Measurements from ENCODE around the gene IGFBP6.

The IGFBP6 gene

DNA sequence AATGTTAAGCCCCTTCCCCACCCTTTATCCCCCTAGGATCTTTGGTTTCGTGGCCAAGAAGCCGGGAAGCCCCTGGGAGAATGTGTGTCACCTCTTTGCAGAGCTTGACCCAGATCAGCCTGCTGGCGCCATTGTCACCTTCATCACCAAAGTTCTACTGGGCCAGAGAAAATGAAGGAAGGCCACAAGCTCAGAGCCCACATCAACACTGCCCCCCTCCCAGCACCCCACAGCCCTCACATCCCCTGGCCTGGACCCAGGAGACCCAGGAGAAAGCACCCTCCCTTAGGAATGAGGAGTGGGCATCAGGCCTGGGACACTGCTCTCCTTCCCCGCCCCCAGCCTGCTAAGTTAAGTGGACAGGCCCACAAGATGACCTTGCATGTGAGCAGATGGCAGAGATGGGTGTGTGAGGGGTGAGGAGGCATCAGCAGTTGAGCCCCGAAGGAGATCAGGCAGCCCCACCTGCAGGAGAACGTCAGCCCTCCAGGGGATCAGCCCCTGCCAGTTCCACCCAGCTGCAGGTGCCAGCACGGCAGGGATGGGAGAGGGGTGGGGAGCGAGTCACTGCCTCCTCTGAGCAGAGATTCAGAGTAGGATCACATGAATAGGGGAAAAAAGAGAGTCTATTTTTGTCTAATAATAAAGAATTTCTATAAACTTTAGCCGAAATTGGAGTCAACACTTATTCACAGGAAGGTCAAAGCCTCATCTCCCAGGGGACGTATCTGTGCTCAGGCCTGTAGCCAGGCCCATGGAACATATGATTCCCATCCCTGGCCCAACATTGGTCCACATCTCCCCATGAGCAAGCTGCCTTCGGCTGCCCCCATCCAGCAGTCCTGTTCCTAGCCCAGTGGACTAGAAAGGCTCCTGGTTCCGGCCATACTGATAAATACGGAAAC is 33.5 kb upstream of the IGFBP6 start:
- no peak overlapping the region for H3K4me3 ChIP-seq (replicated peaks; ENCODE audit: low read depth, low read length)
- peak; percentile 61 for DNase-seq (ENCODE audit: low read depth)
- TF ChIP-seq, protein P1, sequence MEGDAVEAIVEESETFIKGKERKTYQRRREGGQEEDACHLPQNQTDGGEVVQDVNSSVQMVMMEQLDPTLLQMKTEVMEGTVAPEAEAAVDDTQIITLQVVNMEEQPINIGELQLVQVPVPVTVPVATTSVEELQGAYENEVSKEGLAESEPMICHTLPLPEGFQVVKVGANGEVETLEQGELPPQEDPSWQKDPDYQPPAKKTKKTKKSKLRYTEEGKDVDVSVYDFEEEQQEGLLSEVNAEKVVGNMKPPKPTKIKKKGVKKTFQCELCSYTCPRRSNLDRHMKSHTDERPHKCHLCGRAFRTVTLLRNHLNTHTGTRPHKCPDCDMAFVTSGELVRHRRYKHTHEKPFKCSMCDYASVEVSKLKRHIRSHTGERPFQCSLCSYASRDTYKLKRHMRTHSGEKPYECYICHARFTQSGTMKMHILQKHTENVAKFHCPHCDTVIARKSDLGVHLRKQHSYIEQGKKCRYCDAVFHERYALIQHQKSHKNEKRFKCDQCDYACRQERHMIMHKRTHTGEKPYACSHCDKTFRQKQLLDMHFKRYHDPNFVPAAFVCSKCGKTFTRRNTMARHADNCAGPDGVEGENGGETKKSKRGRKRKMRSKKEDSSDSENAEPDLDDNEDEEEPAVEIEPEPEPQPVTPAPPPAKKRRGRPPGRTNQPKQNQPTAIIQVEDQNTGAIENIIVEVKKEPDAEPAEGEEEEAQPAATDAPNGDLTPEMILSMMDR (IDR thresholded peaks at IDR 0.05; ENCODE audit: low read length, missing control alignments): no peak

DNA sequence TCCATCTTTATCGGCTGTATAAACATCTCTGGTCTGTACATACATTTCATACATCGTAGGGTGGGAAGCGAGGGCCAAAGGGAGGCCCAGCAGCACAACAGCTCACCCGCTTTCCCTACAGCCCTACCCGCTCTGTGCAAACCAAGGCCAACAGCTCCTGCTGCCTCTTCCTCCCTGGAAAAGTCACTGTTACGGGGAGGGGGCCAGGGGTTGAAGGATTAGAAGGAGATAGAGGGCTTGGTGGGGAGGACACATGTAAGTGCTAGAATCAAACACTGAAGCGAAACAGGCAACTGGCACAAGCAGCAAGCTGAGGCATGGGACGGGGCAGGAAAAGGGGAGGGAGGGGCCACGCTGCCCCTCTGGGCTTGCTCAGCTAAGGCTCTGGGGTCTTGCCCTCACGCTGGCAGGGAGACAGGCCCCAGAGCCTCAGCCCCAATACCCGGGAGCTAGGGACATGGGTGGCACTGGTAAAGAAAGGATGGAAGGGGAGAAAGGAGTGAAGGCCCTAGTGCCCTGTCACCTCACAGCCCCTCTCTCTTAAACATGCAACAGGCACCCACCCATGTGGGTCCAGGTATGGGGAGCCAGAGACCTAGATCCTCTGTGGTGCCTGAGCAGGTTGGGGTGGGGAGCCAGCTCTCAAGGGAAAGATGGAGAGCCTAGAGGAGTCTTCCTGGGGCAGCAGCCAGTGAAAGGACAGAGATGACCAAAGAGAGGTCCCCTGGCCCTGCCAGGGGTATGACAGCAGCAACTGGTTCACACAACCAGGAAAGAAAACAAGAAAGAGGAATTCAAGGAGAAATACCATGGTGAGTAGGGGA is 32.6 kb upstream of the IGFBP6 start:
- no peak for DNase-seq (ENCODE audit: low read depth)
- TF ChIP-seq, protein P1 (IDR thresholded peaks at IDR 0.05; ENCODE audit: low read length, missing control alignments): no peak
- H3K4me3 ChIP-seq (replicated peaks; ENCODE audit: low read depth, low read length): no peak overlapping the region

DNA sequence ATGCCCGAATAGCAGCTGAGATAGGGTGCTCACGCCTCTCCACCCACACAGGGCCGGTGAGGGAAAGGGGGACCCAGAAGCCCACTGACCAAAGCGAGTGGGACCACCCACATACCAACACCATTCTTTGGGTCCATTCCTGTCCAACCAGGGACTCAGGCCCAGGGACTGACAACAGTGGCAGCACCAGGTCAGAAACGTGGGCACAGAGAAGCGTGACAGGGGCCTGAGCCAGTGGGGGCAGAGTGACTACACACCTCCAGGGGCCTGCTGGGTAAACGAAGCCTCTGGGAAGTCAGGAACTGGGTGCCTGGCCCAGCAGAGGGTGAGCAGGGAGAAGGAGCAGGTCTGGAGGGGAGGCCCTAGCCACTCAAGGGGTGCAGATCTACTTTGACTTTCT is 32.0 kb upstream of the IGFBP6 start:
- TF ChIP-seq, protein P1 (IDR thresholded peaks at IDR 0.05; ENCODE audit: low read length, missing control alignments): no peak
- no peak overlapping the region for H3K4me3 ChIP-seq (replicated peaks; ENCODE audit: low read depth, low read length)
- DNase-seq (ENCODE audit: low read depth): no peak

DNA sequence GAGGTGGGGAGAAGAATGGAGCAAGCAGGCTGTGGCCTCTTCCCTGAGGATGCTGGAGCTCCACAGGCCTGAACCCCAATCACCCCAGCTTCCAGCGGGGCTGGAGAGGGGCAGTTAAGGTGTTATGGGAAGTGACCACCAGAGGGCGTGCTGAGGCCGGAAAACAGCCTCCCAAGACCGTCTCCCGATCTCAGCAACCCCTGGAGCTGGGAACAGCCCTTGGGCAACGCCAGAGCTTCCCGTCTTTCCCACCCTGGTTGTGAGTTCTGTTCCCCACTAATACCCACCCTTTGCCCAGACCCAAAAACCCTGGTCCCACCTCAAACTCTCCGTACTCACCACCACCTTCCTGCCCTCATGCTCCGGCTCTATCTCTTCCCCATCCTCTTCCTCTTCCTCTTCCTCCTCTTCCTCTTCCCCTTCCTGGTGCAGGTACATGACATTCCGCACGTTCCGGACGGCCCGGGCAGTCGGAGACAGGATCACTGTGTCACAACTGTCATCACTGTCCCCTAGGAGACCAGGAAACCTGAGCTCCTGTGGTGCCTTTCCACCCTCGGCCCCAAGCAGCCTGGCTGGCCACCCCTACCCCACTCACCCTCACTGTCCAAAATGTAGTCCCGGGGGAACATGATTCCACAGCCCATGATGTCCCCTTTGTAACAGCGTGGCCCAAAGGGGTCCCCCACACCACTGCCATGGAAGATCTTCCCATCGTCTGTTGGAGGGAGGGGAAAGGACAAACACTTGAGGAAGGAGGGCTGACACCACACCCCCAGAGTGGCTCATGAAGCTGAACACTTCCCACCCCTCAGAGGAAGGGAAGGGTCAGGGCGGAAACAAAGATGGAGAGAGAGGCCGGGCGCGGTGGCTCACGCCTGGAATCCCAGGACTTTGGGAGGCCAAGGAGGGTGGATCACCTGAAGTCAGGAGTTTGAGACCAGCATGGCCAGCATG is 31.2 kb upstream of the IGFBP6 start:
- no peak overlapping the region for H3K4me3 ChIP-seq (replicated peaks; ENCODE audit: low read depth, low read length)
- DNase-seq (ENCODE audit: low read depth): peak; percentile 87

DNA sequence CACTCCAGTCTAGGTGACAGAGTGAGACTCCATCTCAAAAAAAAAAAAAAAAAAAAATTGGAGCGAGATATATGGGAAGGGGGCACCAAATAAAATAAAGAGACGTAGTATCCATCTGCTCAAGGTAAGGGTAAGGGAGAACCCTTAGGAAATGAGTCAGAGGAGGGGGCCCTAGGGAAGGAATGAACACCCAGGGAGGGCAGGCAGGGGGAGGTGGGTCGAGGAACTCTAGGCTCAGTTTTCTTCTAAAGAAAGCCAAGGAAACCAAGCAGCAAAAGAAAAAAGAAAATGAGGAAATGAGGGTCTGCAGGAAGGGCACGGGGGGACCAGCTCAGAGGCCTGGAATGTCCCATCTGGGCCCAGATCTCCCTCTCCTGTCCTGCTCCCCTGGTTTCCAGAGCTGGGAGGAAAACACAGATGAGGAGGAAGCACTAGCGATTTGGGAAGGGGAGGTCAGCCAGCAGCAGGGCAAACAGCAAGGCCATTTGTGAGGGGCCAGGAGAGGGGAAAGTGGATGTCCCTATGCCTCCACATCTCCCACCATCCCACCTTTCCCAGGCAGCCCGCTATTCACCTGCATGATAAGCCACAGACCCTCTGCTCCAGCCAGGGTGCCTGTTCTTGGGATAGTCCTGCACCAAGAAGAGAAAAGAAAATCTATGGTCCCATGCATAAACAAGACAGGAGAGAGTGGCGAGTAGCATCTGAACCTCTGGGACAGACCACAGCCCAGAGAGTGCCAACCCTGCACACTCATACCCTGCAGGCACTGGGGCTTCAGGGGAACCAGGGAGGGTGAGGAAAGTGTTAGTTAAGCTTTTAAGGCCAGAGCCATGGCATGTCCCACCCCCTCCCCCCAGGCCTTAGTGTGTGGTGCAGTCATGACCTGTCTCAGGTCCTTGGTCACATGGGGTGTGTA is 30.1 kb upstream of the IGFBP6 start:
- H3K4me3 ChIP-seq (replicated peaks; ENCODE audit: low read depth, low read length): no peak overlapping the region
- no peak for DNase-seq (ENCODE audit: low read depth)
- TF ChIP-seq, protein P1 (IDR thresholded peaks at IDR 0.05; ENCODE audit: low read length, missing control alignments): no peak

More for the DNA sequence above, 31.2 kb upstream of the IGFBP6 start:
- TF ChIP-seq, protein P1 (IDR thresholded peaks at IDR 0.05; ENCODE audit: low read length, missing control alignments): peak; percentile 78
